GM19239 (cell line): Measurements from ENCODE around the gene DDN.

ENCODE experiments used
- DNase-seq: peaks from one replicate; pipeline ENCODE4 v3.0.0; 2011; ENCODE audit warnings: low spot score; ENCODE audit not compliant: insufficient read length
- FAIRE-seq: peaks from 2 replicates; lab custom pipeline; 2011; peaks lifted over from hg19 to GRCh38; lab: Jason Lieb, UNC

The DDN gene

GRCh38 chr12:49017891-49018260 lies 18.7 kb upstream of the DDN start:
- FAIRE-seq (peak; percentile 68), DNase-seq (no peak)

- DNase-seq (no peak), FAIRE-seq (no peak)
Observed at GRCh38 chr12:49015196-49015595, 16.0 kb upstream of the DDN start.

GRCh38 chr12:49014547-49014946 lies 15.4 kb upstream of the DDN start:
- no peak for DNase-seq
- FAIRE-seq, result no peak

- FAIRE-seq, result no peak
- DNase-seq, result no peak
Observed at GRCh38 chr12:49013428-49013827, 14.3 kb upstream of the DDN start.

GRCh38 chr12:49012739-49013138 lies 13.6 kb upstream of the DDN start:
- DNase-seq (no peak), FAIRE-seq (no peak)

- DNase-seq (no peak), FAIRE-seq (no peak)
Observed at GRCh38 chr12:49010092-49010668, 11.0 kb upstream of the DDN start.

- DNase-seq (no peak), FAIRE-seq (no peak)
Observed at GRCh38 chr12:49008943-49009342, 9.8 kb upstream of the DDN start.

- DNase-seq, result no peak
- no peak for FAIRE-seq
Observed at GRCh38 chr12:49000346-49000745, 1.2 kb upstream of the DDN start.

- FAIRE-seq, result no peak
- no peak for DNase-seq
Observed at GRCh38 chr12:48998497-48999353, 450 bp downstream of the DDN start.

GRCh38 chr12:48997719-48998496 lies 1.3 kb downstream of the DDN start:
- DNase-seq, result no peak
- FAIRE-seq, result no peak

- DNase-seq (no peak), FAIRE-seq (no peak)
Observed at GRCh38 chr12:48996794-48997718, 2.1 kb downstream of the DDN start.

GRCh38 chr12:48995086-48995879 lies 3.9 kb downstream of the DDN start:
- DNase-seq (no peak), FAIRE-seq (peak; percentile 84)

GRCh38 chr12:48994224-48995085 lies 4.7 kb downstream of the DDN start:
- DNase-seq (no peak), FAIRE-seq (no peak)

GRCh38 chr12:48993787-48994186 lies 5.4 kb downstream of the DDN start:
- FAIRE-seq, result no peak
- DNase-seq, result no peak

GRCh38 chr12:48991247-48992050 lies 7.7 kb downstream of the DDN start:
- DNase-seq (no peak), FAIRE-seq (no peak)

- DNase-seq, result no peak
- FAIRE-seq, result no peak
Observed at GRCh38 chr12:48990552-48990951, 8.6 kb downstream of the DDN start.

- DNase-seq, result no peak
- FAIRE-seq, result peak; percentile 53
Observed at GRCh38 chr12:48988030-48988649, 11.0 kb downstream of the DDN start.
